NCI-H1048 (cell line): ENCODE data around the gene LMBR1L.
"Not testable (repeated sequence)": the region's sequence is repeated elsewhere in the genome, so short reads cannot be mapped to it uniquely, and the experiment has no call there.

Source experiments
- DNase-seq: peaks from one replicate; lab custom pipeline; 2025; lab: John Stamatoyannopoulos, UW

The LMBR1L gene, protein sequence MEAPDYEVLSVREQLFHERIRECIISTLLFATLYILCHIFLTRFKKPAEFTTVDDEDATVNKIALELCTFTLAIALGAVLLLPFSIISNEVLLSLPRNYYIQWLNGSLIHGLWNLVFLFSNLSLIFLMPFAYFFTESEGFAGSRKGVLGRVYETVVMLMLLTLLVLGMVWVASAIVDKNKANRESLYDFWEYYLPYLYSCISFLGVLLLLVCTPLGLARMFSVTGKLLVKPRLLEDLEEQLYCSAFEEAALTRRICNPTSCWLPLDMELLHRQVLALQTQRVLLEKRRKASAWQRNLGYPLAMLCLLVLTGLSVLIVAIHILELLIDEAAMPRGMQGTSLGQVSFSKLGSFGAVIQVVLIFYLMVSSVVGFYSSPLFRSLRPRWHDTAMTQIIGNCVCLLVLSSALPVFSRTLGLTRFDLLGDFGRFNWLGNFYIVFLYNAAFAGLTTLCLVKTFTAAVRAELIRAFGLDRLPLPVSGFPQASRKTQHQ

DNA sequence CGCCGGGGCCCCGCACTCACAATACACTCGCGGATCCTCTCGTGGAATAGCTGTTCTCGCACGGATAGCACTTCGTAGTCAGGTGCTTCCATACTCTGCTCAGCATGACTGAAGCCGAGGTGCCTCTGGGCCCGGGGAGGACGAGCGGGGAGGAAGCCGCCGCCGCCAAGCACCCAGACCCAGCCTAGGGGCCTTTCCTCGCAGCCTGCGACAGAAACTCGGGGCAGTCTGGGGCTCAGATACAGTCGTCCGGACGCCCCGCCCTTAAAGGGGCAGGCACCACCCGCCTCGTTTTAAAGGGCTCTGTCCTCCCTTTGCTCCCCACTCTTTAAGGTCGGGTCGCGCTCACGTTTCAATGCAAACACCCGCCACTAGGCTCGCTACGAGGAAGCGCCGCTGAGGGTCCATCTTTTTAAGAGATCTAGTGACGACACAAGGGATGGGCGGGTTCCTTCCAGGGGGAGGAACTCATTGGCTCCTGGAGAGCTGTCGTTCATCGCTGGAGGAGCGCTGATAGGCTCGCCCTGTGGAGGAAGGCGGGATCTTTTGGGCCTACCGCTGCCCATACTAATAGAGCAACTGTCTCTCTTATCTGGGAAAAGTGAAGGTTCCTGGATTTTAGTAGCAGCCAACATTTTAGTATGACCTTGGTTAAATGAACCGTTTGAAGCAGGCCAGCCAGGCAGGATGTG lies at the start of gene LMBR1L:
Gene LMBR1L (minus strand): TSS at position 384 of the 692 bp plus-strand sequence. CDS start 292 bp downstream, at position 92.
- DNase-seq, result peak; percentile 87

DNA sequence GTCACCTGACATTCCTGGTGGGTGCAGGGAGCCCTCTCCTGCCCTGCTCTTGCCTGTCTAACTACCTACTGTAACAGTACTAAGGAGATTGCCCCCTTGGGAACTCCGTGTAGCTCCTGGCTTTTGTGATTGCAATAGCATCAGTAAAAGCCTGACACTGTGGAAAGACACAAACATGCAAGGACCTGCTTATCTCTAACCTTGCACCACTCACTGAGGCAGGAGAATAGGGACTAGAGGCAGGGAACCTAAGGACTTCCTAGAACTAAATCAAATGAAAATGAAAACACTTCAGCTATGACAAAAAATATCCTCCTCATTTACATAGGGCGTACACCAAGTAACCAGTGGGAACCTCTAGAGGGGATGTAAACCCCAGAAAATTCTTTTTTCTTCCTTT lies 49.8 kb upstream of the LMBR1L start:
- DNase-seq, result no peak

DNA sequence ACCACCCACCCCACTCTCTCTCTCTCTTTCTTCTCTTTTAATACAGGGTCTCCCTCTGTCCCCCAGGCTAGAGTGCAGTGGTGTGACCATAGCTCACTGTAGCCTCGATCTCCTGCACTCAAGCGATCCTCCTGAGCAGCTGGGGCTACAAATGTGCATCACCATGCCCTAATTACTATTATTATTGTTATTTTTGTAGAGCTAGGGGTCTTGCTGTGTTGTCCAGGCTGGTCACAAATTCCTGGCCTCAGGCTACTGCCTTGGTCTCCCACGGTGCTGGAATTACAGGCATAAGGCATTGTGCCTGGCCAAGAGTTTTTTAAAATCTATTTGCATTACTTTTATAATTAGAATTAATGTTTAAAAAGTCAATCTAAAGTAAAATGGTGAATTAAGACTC lies 43.6 kb upstream of the LMBR1L start:
- DNase-seq, result no peak

DNA sequence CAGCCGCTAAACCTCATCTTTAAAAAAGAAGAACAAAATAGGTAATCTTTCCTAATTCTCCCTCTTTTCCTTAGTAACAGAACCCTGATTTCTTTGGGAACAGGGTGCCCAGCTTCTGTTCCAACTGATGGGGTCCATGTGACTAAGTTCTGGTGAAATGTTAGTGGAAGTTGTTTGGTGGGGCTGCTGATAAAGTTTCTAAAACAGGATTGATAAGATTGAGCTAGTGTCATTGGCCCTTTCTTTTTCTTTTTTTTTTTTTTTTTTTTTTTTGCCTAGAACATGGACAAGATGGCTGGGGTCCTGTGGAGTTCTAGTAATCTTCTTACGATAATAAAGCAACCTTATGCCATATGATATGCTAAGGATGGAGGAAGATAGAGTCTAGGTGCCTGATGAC lies 36.7 kb upstream of the LMBR1L start:
- no peak for DNase-seq

DNA sequence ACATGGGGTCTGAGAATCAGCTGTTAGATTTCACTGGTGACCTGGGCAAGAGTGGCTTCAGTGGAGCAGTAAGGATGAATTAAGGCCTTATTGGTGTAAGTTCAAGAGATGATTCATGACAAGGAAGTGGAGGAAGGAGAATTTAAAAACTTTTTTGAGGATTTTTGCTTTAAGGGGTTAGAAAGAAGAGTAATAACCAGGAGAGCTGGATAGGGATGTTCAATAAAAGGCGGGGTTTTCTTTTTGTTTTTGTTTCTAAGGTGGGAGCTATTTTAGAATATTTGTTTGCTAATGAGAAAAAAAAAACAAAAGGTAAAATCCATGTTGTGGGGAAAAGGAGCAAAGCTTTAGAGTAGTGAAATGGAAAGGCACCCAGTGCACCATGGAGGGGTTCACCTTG lies 35.8 kb upstream of the LMBR1L start:
- DNase-seq, result no peak

DNA sequence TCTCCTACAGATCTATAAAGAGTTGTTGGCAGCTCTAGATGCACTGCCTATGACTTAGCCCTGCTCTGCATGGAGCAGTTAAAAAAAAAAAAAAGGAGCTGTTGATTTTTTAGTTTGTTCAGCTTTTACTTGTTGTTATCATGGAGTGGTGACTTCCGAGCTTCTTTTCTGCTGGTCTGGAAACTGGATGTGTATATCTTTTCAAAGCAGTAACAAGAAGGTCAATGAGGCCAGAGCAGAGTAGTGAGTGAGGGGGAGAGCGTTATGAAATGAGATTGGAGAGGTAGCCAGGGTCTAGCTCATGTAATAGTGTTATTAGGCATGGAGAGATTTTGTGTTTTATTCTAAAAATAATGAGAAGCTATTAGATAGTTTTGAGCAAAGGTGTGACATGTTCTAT lies 33.7 kb upstream of the LMBR1L start:
- no peak for DNase-seq

DNA sequence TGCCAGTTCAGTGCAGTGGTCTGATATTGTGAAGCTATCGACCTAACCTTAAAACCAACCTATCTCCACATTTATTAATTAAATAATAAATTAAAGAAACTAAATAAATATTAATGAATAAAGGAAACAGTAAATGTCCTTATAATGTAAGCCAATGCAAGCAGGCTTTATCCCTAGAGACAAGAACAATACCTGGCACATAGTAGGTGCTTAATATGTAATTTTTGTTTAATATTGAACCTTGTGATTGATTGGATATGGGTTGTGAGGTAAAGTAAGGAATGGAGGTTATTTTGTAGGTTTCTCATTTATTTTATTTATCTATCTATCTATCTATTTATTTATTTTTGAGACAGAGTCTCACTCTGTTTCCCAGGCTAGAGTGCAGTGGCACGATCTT lies 28.4 kb upstream of the LMBR1L start:
- DNase-seq, result no peak

DNA sequence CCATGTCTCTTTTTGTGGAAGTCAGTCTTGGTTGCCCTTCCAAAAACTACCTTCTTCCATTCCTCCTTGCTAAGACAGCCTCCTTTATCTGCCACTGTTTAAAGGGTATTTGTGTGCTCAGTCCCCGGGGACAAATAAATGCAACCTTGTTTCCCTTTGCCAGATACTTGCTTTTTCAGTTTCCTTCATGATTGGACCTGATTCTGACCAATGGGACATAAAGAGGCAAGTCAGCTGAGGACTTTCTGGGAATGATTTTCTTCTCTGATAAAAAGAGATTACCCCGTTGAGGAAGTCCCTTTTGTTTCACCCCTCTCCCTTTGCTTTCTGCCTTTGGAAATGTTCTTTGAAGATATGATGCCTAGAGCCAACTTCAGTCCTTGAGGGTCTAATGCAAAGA lies 27.9 kb upstream of the LMBR1L start:
- no peak for DNase-seq

DNA sequence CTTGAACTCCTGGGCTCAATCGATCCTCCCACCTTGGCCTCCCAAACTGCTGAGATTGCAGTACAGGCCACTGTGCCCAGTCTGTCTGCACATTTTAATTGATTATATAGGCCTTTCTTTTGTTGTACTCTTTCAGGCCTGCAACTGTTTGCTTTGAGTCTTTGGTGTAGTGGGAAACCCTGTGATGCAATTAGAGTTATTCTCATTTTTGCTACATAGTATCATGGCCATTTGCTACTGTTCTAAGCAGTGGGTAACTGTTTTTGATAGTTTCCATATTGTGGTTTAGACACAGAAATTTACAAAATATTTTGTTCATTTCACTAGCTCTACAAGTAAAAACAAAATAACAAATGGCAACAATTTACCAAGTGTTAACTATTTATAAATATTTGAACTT lies 26.8 kb upstream of the LMBR1L start:
- DNase-seq, result no peak

DNA sequence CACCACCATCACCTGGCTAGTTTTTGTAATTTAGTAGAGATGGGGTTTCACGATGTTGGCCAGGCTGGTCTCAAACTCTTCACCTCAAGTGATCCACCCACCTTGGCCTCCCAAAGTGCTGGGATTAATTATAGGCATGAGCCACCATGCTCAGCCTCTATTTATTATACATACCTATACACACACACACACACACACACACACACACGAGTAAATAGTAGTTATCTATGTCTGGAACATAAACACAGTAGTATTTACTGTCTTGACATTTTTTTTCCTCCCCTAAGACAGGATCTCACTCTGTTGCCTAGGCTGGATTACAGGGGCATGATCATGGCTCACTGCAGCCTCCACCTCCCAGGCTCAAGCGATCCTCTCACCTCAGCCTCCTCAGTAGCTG lies 26.4 kb upstream of the LMBR1L start:
- DNase-seq, result not testable (repeated sequence)

DNA sequence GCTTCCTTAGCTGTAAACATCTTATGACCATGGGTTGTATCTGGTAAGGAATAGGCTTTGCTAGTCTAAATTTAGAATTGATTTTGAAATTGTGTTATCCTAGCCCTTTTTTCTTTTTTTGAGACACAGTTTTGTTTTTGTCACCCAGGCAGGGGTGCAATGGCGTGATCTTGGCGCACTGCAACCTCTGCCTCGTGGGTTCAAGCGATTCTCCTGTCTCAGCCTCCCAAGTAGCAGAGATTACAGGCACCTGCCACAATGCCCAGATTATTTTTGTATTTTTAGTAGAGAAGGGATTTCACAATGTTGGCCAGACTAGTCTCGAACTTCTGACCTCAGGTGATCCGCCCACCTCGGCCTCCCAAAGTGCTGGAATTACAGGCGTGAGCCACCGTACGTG lies 22.9 kb upstream of the LMBR1L start:
- DNase-seq, result no peak

DNA sequence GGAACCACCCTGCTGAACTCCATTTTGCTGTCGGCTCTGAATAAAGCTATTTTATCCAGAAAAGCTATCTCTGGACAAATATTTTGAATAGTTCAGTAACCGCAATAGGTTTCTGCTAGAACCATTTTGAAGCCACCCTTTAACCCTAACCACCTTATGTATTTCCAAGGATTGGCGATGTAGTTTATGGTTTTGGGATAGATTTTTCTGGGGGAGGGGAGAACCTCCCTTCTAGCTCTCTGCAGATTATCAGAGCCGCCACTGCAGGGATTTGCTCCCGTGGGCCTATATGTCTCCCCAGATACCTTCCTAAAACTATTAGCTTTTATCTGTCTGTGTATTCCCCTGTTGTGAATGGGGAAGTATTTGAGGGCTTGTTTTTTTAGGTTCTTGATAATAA lies 22.4 kb upstream of the LMBR1L start:
- DNase-seq, result no peak

DNA sequence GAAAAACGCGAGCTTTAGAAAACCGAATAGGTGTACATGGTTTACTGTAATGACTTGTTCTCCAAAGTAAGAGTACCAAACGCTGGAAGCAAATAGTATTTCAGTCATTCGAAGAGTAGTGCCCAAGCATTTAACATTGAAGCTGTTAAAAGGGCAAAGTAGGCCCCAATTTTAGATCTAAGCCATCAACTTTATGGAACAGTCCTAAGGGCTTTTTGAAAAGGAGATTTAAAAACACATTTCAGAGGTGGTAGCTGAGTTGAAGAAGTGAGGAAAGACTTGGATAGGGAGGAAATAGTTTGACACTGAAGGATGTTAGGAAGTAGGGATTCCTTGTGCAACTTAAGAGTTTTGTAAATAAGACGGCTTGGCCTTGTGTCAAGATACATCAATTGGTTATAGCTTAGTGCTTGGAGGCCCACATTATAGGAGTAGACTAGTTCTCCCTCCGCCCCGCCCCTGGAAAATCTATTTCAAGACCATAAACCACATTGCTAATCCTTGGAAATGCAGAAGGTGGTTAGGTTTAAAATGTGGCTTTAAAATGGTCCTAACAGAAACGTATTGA lies 21.3 kb upstream of the LMBR1L start:
- no peak for DNase-seq

DNA sequence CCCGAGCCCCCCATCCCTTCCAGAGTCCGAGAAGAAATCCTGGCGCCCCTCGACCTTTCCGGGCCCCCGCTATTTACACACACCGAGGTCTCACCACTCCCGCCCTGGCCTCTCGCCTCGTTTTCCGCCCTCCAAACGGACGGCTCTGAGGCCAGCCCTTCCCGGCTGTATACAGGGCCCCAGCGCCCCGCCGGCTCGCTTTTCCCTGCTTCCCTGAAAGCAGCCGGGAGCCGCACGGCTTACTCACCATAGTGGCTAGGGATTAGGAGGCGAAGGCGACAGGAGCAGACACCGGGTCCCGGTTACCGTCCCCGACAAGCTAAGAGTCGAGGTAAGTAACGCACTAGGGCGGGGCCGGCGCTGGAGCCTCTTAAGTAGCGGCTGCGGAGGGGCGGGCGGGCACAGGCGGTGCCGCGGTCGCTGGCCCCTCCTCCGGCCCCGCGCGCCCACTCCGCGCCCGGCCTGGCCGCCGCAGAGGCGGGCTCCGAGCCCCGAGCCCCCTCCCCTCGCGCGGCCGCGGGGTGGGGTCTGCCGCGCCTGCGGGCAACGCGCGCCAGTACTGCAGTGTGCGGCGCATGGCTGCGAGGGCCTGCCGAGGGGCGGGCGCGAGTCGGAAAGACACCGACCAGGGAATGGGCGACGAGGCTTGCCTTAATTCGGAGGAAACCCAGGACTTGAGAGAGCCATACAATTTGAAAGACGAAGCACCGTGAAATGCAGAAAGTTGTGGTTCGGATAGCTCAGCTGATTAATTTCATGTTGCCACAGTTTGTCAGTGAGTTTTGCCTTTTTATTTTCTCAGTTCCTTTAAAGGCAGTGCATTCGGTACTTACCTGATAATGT lies 20.6 kb upstream of the LMBR1L start, which contains the start of gene TUBA1B:
Gene TUBA1B (minus strand): TSS at position 345 of the 843 bp plus-strand sequence. CDS start 95 bp downstream, at position 250.
- peak; percentile 76 for DNase-seq

DNA sequence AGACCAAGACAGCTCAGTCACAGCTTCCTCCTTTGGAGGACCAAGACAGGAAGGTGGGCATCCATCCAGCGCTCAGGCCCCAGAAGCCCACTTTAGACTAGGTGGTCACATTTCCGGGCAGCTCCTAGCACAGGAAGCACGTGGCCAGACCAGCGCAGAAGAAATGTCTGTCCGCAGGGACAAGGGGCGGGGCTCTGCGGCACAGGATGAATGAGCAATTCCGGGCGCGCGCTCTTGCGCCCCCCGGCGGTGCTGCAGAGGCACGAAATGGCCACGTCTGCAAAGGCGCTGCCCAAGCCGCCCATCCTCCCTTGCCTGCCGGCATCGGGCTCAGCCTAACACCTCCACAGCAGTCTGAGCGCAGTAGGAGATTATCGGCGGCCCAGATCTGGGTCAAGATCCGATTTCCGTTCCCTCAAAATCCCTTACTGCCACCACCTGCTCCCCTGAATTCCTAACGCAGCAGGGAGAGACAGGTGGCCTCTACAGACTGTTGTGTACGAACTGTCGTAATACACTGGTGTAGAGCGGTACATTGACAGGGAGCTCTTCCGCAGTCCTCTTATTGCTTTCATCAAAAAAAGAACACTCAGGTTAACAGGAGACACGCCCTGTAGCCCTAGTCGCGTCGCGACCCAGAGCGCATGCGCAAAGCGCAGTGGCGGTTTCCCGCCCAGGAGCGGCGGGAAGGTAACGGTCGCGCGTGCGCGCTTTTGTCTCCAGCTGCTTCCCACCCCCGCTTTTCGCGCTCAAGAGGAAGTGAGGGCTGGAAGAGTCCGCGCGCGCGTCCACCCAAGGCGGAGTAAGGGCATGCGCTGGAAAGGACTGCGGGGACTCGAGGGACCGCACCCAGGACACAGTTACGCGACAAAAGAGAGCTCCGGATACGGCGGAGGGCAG lies 19.8 kb upstream of the LMBR1L start:
- DNase-seq, result peak; percentile 80

DNA sequence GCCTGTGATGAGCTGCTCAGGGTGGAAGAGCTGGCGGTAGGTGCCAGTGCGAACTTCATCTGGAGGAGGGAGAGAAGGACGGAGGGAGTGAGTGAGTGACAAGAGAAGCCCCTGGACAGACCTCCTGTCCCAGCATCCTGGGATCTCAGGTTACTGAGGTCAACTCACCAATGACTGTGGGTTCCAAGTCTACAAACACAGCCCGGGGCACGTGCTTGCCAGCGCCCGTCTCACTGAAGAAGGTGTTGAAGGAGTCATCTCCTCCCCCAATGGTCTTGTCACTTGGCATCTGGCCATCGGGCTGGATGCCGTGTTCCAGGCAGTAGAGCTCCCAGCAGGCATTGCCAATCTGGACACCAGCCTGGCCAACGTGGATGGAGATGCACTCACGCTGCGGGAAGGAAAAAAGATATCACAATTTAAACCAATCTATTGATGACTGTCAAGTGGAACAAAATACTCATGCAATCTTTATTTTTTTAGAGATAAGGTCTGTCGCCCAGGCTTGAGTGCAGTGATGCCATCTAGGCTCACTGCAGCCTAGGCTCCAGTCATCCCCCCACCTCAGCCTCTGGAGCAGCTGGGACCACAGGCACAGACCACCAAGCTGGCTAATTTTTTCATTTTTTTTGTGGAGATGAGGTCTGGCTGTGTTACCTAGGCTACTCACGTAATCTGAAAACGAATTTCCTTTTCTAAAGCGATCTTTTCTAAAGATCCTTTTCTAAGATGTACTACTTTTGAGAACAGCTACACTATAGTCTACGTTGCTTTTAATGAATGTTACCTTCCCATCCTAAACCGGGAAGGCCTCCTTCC lies 18.9 kb upstream of the LMBR1L start:
- DNase-seq, result no peak

DNA sequence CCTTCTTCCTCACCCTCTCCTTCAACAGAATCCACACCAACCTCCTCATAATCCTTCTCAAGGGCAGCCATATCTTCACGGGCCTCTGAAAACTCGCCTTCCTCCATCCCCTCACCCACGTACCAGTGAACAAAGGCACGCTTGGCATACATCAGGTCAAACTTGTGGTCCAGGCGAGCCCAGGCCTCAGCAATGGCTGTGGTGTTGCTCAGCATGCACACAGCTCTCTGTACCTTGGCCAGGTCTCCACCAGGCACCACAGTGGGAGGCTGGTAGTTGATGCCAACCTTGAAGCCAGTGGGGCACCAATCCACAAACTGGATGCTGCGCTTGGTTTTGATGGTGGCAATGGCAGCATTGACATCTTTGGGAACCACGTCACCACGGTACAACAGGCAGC lies 17.3 kb upstream of the LMBR1L start:
- not testable (repeated sequence) for DNase-seq

DNA sequence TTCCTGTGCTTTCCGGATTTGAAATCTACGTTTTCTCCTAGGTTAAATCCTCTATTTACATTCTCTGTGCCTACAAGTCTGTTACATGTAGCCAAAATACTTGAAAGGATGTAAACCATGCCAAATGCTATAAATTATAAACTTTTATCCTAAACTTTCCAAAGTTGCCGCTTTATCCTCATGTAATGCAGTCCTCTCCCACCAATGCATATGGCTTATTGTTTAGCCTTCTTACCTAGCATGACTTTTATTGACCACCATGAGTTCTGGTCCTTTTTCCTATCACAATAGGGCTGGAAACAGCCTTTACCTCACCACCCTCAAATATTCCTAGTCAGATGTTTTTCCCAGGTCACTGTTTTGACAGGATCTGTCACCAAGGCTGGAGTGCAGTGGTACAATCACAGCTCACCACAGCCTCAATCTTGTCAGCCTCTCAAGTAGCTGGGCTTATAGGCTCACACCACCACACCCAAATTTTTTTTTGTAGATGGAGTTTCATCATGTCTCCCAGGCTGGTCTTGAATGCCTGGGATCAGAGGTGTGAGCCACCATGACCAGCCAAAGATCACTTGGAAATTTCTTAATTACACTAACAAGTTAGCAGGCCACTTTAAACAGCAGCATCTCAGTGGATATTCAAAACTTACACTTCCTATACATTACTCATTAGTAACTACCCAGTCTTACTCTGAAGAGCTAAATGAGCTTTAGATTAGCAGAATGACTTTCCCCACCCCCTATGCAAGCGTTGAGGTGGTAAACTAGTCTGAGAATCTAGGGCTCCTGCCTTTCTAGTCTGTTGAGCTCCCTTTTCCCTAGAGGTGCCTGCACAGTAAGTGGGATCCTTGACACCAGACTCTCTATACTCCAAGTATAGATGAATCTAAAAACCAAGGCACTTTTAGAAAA lies 16.5 kb upstream of the LMBR1L start:
- DNase-seq, result no peak
